H1 (cell line): ENCODE data around the gene ATP6V1G3. TPM values are rescaled to one million over a fixed set of nuclear protein-coding genes. Genes with fewer than 3 reads are reported as not detected.

ENCODE experiments used
- BCL11A ChIP-seq, 2 experiments: IDR thresholded peaks; one replicate each; pipeline ENCODE4 v1.6.1; 2011; ENCODE audit warnings: low read depth in 2 of 2, low read length in 2 of 2, mild to moderate bottlenecking in 2 of 2
- BRCA1 ChIP-seq: IDR thresholded peaks from 2 replicates; pipeline ENCODE4 v1.6.1; 2012; ENCODE audit warnings: low read depth, low read length, improper control_type of control experiment
- EZH2 ChIP-seq: fragments of 200-600 bp; sonication (generic); IDR thresholded peaks from 2 replicates; pipeline ENCODE4 v1.7.1; 2012; ENCODE audit warnings: low read depth, mild to moderate bottlenecking, moderate library complexity, low read length, inconsistent platforms; ENCODE audit not compliant: severe bottlenecking
- GTF2F1 ChIP-seq: IDR thresholded peaks from 2 replicates; pipeline ENCODE4 v1.6.1; 2012; ENCODE audit warnings: low read depth, low read length, improper control_type of control experiment, borderline replicate concordance
- HDAC6 ChIP-seq: IDR thresholded peaks from one replicate; pipeline ENCODE4 v1.7.1; 2012; ENCODE audit warnings: low read depth, mild to moderate bottlenecking, inconsistent platforms, low read length, moderate library complexity
- RXRA ChIP-seq: IDR thresholded peaks from 2 replicates; pipeline ENCODE4 v1.6.1; 2011; ENCODE audit warnings: low read depth, mild to moderate bottlenecking, low read length, moderate library complexity; ENCODE audit not compliant: insufficient read depth
- SUZ12 ChIP-seq: fragments of 200-600 bp; sonication (generic); IDR thresholded peaks from 2 replicates; pipeline ENCODE4 v1.6.1; 2012; ENCODE audit warnings: mild to moderate bottlenecking, inconsistent platforms, low read length, moderate library complexity, mixed read lengths
- YY1 ChIP-seq: IDR thresholded peaks from 2 replicates; pipeline ENCODE4 v1.6.1; 2011; ENCODE audit warnings: low read depth, mild to moderate bottlenecking, low read length
- ZNF274 ChIP-seq: IDR thresholded peaks from 2 replicates; pipeline ENCODE4 v1.7.0; 2012; ENCODE audit warnings: low read length, borderline replicate concordance; ENCODE audit errors: extremely low read depth
- polyA plus RNA-seq, 7 experiments: library from polyadenylated mRNA; depleted of rRNA in 3 of 7; stranded (reverse) in 5 of 7; unstranded in 2 of 7; fragments of >200 nt in 5 of 7; fragments of 200-250 nt in 2 of 7; gene quantifications; 1 replicate in 5 of 7; 2 replicates in 1 of 7; 4 replicates in 1 of 7; pipeline versions ENCODE4 v1.2.1 to v1.2.3, GENCODE V29; 2011 to 2013; ENCODE audit warnings: missing spikeins in 2 of 7, mixed read lengths in 2 of 7
- total RNA-seq: library from RNA; stranded (reverse); fragmentation: NEBNext Ultra II Directional; extraction: Animal tissue kit (Norgen Biotek cat#: 25700); gene quantifications from 2 replicates; pipeline ENCODE4 v1.2.1, GENCODE V29; 2021
- TF ChIP-seq, protein P1 (sequence below): fragments of 300-600 bp; sonication (generic); IDR thresholded peaks from 2 replicates; pipeline ENCODE4 v1.7.1; 2012; ENCODE audit warnings: low read length, moderate library complexity, mild to moderate bottlenecking, inconsistent platforms; ENCODE audit not compliant: insufficient replicate concordance

ATP6V1G3 gene
- total and polyA plus RNA-seq, 2 of the 8 experiments (the other 6 are each of a cell fraction or from before 2014, with no cell fraction given), result not detected

DNA sequence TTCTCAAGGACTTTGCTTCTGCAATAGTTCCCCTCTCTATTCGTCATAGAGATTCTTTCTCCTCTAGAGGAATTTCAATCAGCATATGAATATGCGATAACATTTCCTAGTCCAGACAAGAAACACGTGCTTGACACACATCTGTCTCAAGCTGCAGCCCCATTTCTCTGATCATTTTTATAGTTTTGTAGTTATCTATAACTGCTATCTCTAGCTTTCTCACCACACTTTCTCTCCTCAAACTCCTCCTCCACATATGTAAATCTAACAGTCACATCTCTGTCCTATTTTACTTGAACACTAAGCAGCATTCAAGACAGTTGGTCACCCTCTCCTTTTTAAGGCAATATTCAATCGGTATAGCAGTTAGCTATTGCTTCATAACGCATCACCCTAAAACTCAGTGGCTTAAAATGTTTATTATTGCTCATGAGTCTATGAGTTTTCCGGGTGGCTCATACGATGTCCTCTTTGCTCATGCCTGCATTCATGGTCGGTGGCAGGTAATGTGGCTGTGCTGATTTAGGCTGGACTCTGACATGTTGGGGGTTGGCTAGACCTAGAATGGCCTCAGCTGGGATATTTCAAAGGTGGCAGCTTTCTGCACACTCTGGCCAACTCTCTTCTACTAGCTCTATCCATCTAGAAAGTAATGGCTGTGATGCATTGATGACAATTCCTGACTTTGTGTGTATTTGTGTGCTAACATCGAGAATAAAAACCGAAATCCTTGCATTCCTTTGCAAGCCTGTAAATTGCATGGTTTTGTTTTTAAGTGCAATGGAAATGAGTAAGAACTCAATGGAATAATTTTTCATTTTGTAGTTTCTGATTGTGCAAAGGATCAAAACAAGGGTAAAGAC lies 20.6 kb downstream of the ATP6V1G3 start (continued):
- TF ChIP-seq, protein P1, sequence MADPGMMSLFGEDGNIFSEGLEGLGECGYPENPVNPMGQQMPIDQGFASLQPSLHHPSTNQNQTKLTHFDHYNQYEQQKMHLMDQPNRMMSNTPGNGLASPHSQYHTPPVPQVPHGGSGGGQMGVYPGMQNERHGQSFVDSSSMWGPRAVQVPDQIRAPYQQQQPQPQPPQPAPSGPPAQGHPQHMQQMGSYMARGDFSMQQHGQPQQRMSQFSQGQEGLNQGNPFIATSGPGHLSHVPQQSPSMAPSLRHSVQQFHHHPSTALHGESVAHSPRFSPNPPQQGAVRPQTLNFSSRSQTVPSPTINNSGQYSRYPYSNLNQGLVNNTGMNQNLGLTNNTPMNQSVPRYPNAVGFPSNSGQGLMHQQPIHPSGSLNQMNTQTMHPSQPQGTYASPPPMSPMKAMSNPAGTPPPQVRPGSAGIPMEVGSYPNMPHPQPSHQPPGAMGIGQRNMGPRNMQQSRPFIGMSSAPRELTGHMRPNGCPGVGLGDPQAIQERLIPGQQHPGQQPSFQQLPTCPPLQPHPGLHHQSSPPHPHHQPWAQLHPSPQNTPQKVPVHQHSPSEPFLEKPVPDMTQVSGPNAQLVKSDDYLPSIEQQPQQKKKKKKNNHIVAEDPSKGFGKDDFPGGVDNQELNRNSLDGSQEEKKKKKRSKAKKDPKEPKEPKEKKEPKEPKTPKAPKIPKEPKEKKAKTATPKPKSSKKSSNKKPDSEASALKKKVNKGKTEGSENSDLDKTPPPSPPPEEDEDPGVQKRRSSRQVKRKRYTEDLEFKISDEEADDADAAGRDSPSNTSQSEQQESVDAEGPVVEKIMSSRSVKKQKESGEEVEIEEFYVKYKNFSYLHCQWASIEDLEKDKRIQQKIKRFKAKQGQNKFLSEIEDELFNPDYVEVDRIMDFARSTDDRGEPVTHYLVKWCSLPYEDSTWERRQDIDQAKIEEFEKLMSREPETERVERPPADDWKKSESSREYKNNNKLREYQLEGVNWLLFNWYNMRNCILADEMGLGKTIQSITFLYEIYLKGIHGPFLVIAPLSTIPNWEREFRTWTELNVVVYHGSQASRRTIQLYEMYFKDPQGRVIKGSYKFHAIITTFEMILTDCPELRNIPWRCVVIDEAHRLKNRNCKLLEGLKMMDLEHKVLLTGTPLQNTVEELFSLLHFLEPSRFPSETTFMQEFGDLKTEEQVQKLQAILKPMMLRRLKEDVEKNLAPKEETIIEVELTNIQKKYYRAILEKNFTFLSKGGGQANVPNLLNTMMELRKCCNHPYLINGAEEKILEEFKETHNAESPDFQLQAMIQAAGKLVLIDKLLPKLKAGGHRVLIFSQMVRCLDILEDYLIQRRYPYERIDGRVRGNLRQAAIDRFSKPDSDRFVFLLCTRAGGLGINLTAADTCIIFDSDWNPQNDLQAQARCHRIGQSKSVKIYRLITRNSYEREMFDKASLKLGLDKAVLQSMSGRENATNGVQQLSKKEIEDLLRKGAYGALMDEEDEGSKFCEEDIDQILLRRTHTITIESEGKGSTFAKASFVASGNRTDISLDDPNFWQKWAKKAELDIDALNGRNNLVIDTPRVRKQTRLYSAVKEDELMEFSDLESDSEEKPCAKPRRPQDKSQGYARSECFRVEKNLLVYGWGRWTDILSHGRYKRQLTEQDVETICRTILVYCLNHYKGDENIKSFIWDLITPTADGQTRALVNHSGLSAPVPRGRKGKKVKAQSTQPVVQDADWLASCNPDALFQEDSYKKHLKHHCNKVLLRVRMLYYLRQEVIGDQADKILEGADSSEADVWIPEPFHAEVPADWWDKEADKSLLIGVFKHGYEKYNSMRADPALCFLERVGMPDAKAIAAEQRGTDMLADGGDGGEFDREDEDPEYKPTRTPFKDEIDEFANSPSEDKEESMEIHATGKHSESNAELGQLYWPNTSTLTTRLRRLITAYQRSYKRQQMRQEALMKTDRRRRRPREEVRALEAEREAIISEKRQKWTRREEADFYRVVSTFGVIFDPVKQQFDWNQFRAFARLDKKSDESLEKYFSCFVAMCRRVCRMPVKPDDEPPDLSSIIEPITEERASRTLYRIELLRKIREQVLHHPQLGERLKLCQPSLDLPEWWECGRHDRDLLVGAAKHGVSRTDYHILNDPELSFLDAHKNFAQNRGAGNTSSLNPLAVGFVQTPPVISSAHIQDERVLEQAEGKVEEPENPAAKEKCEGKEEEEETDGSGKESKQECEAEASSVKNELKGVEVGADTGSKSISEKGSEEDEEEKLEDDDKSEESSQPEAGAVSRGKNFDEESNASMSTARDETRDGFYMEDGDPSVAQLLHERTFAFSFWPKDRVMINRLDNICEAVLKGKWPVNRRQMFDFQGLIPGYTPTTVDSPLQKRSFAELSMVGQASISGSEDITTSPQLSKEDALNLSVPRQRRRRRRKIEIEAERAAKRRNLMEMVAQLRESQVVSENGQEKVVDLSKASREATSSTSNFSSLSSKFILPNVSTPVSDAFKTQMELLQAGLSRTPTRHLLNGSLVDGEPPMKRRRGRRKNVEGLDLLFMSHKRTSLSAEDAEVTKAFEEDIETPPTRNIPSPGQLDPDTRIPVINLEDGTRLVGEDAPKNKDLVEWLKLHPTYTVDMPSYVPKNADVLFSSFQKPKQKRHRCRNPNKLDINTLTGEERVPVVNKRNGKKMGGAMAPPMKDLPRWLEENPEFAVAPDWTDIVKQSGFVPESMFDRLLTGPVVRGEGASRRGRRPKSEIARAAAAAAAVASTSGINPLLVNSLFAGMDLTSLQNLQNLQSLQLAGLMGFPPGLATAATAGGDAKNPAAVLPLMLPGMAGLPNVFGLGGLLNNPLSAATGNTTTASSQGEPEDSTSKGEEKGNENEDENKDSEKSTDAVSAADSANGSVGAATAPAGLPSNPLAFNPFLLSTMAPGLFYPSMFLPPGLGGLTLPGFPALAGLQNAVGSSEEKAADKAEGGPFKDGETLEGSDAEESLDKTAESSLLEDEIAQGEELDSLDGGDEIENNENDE, result no peak
- TF ChIP-seq ZNF274, result no peak
- TF ChIP-seq HDAC6, result no peak
- no peak for TF ChIP-seq GTF2F1
- no peak for TF ChIP-seq EZH2
- no peak for TF ChIP-seq YY1
- TF ChIP-seq SUZ12, result no peak
- no peak for TF ChIP-seq BCL11A (IDR thresholded peaks at IDR 0.05; ENCODE audit: low read depth in 2 of 2, low read length in 2 of 2)
- TF ChIP-seq RXRA, result no peak
- TF ChIP-seq BRCA1, result no peak
